NCI-H2196 (cell line): ENCODE results near the gene ST6GAL1.

Experiments used
- DNase-seq: peaks from one replicate; lab custom pipeline; 2025; ENCODE audit not compliant: unreplicated experiment; lab: John Stamatoyannopoulos, UW

Gene ST6GAL1

DNA sequence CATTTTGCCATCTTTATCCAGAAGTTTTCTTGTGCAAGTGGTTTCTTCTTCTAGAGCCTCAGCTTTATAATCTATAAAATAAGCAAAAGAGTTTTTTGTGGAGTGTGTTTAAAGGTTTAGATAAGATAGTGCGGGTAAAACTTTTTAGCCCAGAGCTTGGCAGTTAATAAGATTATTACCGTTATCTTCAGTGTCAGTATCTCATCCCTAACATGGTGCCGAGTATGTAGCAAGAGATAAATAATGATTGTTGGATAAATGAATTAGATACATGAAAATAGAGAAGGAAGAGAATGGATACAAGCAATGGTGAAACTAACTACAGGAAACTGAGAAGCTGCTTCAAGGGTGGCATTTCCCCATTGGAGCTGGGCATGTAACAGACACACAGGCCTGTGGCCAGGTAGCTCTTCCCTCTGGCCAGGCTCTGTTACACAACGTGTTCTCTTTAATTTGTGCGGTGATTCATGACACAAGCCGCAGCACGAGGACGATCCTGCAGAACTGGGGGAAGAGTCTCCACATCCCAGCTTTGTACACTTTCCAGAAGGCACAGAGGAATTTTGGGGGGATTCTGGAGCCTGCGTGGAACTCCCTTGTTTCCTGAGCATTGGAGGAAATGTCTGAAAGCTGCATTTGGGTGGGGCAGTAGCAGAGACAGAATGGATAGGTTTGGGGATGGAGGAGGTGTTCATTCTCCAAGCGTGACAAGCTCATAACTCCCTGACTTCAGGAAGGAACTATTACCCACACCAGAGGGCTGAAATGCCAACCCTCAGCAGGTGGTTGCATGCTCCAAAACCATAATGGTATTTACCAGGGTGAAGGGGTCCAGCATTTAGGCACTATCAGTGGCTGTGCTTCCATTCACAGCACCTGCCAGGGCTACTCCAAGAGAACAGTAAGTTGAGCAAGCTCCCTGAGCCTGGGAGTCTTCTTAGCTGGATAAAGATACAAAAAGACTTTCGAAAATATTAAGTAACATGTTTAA lies 14.2 kb upstream of the ST6GAL1 start:
- no peak for DNase-seq

GRCh38 chr3:186917512-186918312 lies 12.6 kb upstream of the ST6GAL1 start:
- DNase-seq = no peak

- DNase-seq = no peak
These were observed 10.0 kb upstream of the ST6GAL1 start for GRCh38 chr3:186920301-186920700.

DNA sequence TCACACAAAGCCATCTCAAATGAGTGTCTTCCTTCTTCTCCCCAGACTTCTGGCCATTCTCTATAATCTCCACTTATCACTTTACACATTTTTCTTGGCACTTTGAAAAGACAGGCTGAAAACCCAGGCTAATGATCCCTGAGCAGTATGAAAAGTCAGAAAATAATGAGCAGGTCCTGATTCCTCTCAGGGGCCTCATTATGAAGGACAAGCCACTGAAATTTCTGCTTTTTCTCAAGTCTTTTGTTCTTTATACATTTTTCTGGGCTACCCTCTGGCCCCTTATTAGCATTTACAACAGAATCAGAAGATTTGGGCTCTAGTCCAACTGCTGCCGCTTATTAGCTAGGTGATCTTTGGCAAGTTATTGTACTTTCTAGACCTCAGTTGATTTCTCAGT lies 9.5 kb upstream of the ST6GAL1 start:
- no peak for DNase-seq

DNA sequence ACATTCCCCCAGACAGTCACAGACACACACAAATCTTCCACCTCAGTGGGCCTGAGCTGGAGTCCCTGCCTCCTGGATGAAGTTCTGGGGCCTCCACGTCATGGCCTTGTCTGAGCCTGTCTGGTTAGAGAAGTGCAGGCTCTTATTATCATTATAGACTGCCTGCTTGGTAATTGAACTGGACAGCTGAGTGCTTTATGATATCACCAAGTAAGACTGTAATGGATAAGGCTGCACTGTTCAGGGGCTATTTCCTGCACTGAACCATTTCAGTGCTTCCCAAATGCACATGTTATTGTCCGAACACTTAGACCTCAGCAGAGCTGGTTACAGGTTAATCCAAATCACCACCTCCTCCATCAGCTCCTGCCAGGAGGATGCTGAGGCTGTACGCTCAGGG lies 8.7 kb upstream of the ST6GAL1 start:
- no peak for DNase-seq

- no peak for DNase-seq
These were observed 8.1 kb upstream of the ST6GAL1 start for GRCh38 chr3:186922224-186922623.

GRCh38 chr3:186922790-186923189 lies 7.5 kb upstream of the ST6GAL1 start:
- DNase-seq = no peak

GRCh38 chr3:186923241-186923640 lies 7.1 kb upstream of the ST6GAL1 start:
- DNase-seq = no peak

DNA sequence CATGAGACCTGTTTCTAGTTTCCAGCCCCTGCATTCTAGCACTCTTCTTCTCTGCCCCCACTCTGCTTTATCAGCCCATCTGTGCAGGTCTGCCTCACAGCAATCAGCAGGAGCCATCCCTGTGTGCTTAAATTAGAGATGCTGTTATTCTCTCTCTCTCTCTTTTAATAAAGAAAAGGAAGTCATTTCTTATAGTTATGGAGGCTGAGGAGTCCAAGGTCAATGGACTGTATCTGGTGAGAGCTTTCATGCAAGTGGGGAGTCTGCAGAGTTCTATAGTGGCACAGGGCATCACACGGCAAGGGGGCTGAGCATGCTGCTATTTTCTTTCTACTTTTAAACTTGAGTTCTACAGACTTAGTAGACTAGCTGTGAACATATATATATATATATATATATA lies 4.5 kb upstream of the ST6GAL1 start:
- no peak for DNase-seq

DNA sequence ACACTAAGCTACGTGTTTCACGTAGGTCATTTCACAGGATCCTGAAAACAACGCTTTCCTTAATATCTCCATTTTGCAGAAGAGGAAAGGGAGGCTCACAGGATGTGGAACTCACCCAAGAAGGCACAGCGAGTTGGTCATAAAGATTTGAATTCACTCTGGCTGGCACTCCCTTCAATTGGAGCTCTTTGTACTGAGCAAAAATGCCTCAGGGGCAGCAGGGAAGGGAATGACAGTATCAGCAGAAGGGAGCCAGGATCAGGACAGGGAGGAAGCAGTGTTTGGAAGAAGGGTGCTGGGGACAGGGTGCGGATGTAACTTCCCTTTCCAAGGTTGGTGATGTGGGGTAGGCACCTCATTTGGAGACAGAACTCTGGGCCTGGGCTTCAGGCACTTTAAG lies 1.1 kb upstream of the ST6GAL1 start:
- no peak for DNase-seq

- no peak for DNase-seq
These were observed 641 bp upstream of the ST6GAL1 start for GRCh38 chr3:186929685-186930084.

DNA sequence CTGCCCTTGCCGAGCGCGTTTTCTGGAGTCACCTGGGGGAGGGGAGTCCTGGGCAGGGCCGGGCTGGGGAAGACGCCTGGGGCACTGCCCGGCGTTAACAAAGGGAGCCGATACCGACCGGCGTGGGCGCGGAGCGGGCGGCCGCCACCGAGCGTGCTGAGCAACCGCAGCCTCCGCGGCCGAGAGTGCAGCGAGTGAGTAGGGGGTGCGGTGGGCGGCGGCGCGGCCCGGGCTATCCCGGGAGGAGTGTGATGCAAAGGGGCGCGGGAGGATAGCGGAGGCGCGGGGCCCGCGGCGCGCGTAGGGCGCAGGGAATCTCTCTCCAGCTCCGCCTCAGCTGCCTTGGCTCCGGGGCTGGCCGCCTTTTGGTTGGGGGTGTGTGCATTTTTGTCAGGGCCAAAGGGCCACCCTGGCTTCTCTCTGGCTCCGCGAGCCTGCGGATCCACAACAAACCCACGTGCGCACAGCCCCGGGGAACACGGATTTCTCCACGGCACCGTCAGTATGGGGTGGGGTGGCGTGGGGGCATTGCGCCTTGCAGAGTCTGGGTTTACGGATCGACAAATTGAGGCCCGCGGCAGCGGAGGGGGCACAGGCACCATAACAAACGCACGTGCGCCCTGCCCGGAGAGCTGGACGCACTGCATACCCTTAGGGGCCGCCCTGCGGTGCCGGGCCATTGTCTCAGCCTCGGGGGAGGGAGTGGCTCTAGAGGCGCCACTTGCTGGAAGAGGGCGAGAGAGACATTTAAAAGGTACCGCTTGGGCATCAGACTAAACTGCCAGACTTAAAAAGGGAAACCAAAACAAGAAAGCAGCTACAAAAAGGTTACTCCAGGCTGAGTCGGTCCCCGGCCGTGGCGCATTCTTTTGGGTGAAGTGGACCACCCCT lies 560 bp downstream of the ST6GAL1 start:
- peak; percentile 94 for DNase-seq

GRCh38 chr3:186931532-186932280 lies 1.4 kb downstream of the ST6GAL1 start:
- DNase-seq = peak; percentile 88

- DNase-seq = peak; percentile 81
These were observed 2.2 kb downstream of the ST6GAL1 start for GRCh38 chr3:186932281-186933181.

DNA sequence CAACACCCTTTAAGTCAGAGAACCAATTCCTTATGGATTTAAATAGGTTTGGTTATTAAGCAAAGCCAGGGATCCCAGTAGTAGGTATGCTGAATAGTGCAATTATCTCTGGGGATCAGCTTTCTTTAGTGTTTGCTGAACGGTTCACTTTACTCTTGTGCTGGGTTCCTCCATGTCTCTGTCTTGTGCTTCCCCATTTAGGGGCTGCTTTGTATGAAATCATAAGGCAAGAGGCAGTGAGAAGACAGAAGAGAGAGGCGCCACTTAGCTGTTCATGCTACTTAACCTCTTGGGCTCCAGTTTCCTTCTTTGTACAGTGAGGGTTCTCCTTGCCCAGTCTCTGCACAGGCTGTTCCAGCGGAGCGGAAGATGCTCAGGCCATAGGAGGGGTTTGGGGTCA lies 3.5 kb downstream of the ST6GAL1 start:
- no peak for DNase-seq

- DNase-seq = no peak
These were observed 4.8 kb downstream of the ST6GAL1 start for GRCh38 chr3:186935133-186935532.

DNA sequence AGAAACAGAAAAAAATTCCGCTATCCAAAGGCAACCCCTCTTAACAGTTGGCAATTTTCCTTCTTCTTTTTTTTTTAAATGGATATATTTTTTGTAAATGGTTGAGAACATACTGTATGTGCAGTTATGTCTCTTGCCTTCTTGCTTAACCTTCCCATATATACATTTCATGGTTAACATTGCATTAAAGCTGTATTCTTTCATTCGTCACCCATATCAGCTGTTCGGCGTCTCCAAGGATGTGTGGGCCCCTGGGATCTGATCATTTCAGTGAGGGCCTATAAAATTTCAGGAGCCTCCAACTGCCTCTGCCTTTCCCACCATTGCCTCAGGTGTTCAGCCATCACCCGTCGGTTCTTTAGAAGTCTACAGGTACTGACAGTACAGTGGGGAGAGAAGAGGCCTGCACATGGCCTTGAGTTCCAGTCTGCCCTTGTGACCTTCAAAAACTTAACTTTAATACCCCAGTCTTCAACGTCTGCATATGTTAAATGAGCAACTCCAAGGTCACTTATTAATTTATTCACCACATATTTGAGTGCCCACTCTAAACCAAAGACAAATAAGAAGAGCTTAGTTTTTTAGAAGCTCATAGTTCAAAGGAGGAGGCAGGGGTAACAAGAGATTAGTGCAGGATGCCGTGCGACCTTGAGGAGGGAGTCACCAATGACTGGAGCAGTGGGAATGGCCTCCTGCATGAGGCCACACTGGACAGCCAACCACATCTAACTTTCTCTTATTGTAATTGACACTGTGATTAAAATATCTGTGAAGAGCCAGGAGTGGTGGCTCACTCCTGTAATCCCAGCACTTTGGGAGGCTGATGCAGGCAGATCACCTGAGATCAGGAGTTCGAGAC lies 6.9 kb downstream of the ST6GAL1 start:
- DNase-seq = no peak

GRCh38 chr3:186938716-186939115 lies 8.4 kb downstream of the ST6GAL1 start:
- no peak for DNase-seq
